Transverse colon (tissue), 4 donors: ENCODE measurements around the gene ARL15. TPM values are rescaled to one million over a fixed set of nuclear protein-coding genes. Genes with fewer than 3 reads are reported as not detected.

ENCODE experiments used
- DNase-seq: peaks from one replicate; pipeline ENCODE4 v3.0.0-alpha.2; 2019
- H3K27ac ChIP-seq, 4 donors: fragments of 200-600 bp; sonication (generic); 2 replicates each; pipeline ENCODE4 v1.5.1; 2016 to 2018; ENCODE audit warnings: inconsistent platforms in 4 of 4
- H3K27me3 ChIP-seq: fragments of 200-600 bp; sonication (generic); 2 replicates; pipeline ENCODE4 v1.5.1; 2017; ENCODE audit warnings: inconsistent platforms
- H3K36me3 ChIP-seq, 4 donors: fragments of 200-600 bp; sonication (generic); 2 replicates each; pipeline ENCODE4 v1.5.1; 2017 to 2019; ENCODE audit warnings: inconsistent platforms in 4 of 4
- H3K4me1 ChIP-seq, 4 donors: fragments of 200-600 bp; sonication (generic); 2 replicates each; pipeline ENCODE4 v1.5.1; 2017 to 2020; ENCODE audit warnings: inconsistent platforms in 4 of 4
- H3K4me3 ChIP-seq, 4 donors: fragments of 200-600 bp; sonication (generic); 1 replicate in 1 of 4; 2 replicates in 3 of 4; pipeline versions ENCODE4 v1.5.1 to v1.6.1; 2017 to 2019; ENCODE audit warnings: inconsistent platforms in 4 of 4
- H3K9me3 ChIP-seq, 2 donors: fragments of 200-600 bp; sonication (generic); 2 replicates each; pipeline ENCODE4 v1.5.1; 2017 to 2019; ENCODE audit warnings: inconsistent platforms in 2 of 2
- CTCF ChIP-seq, 5 experiments: fragments of 200-600 bp in 3 of 5; fragments of 450-650 bp in 2 of 5; sonication (generic) in 3 of 5; IDR thresholded peaks; 1 replicate in 2 of 5; 2 replicates in 3 of 5; pipeline ENCODE4 v1.5.1; 2016 to 2017; ENCODE audit warnings: antibody characterized with exemption in 5 of 5, inconsistent platforms in 3 of 5, mild to moderate bottlenecking in 2 of 5, moderate library complexity in 1 of 5
- EP300 ChIP-seq: sonication (generic); formaldehyde crosslinking; IDR thresholded peaks from one replicate; pipeline ENCODE4 v1.6.1; 2017; ENCODE audit warnings: antibody characterized with exemption, low read depth
- POLR2A ChIP-seq: fragments of 450-650 bp; IDR thresholded peaks from one replicate; pipeline ENCODE4 v1.6.1; 2016; ENCODE audit warnings: antibody characterized with exemption, mild to moderate bottlenecking, moderate library complexity
- POLR2AphosphoS5 ChIP-seq, 3 donors: sonication (generic); formaldehyde crosslinking; IDR thresholded peaks; one replicate each; pipeline ENCODE4 v1.6.1; 2016; ENCODE audit warnings: antibody characterized with exemption in 3 of 3
- WGBS, 2 donors: methylation state at CpG; one replicate each; pipeline ENCODE4 v1.1.5; 2018; ENCODE audit warnings: low coverage in 1 of 2; 5-methylcytosine and 5-hydroxymethylcytosine counted together
- in situ Hi-C, 4 donors: fragments of 200-750 bp; cut with MboI; loops; one replicate each; pipeline versions ENCODE4 v1.15.0 to v1.15.1; 2017; ENCODE audit warnings: low sequenced_read_pairs in 3 of 4, low pct_ligation_motif_present in 1 of 4, low pct_unique_long_range_greater_than_20kb in 1 of 4
- intact Hi-C: fragments of 100-400 bp; cut with DNase I; formaldehyde crosslinking; loops from one replicate; pipeline ENCODE4 v1.15.1; 2023; ENCODE audit warnings: low total_unique reads
- total RNA-seq, 4 donors: library from RNA; depleted of rRNA; stranded (reverse); fragments of >200 nt; gene quantifications; one replicate each; pipeline ENCODE4 v1.1.0, GENCODE V29; 2016

The ARL15 gene
- total RNA-seq, 4 donors from 2014 or later, result 9.0 to 57.1 (median 27.7) TPM

GRCh38 chr5:54211912-54212311, 98.5 kb downstream of the ARL15 start:
- in situ Hi-C loops (loop anchor here in 1 of 4 donors (25.0 kb wide), 1 partner anchor 750 kb away; no protein-coding TSS in a partner anchor), intact Hi-C loops (no loop called here)
- 66 to 77% methylated on average over 3 of the region's 3 CpGs for WGBS, 2 donors
- TF ChIP-seq POLR2AphosphoS5 (IDR thresholded peaks at IDR 0.05), result no peak
- TF ChIP-seq CTCF (IDR thresholded peaks at IDR 0.05), result no peak
- TF ChIP-seq POLR2A, result no peak
- TF ChIP-seq EP300, result no peak
- Histone ChIP-seq H3K36me3 (no peaks in the 10 kb centered on the region), H3K4me1 (no peaks in the 10 kb centered on the region), H3K4me3 (no peak overlapping the region), H3K27ac (no peak overlapping the region), H3K27me3 (no peaks in the 10 kb centered on the region), H3K9me3 (no peaks in the 10 kb centered on the region)
- DNase-seq, result no peak

GRCh38 chr5:54207566-54207965, 102.8 kb downstream of the ARL15 start:
- Histone ChIP-seq H3K27ac (no peak overlapping the region), H3K9me3 (no peaks in the 10 kb centered on the region), H3K4me3 (no peak overlapping the region), H3K36me3 (no peaks in the 10 kb centered on the region), H3K27me3 (no peaks in the 10 kb centered on the region), H3K4me1 (no peaks in the 10 kb centered on the region)
- in situ Hi-C loops (loop anchor here in 1 of 4 donors (25.0 kb wide), 1 partner anchor 745 kb away; no protein-coding TSS in a partner anchor), intact Hi-C loops (no loop called here)
- TF ChIP-seq CTCF (IDR thresholded peaks at IDR 0.05), result no peak
- TF ChIP-seq POLR2A, result no peak
- no peak for TF ChIP-seq EP300
- TF ChIP-seq POLR2AphosphoS5 (IDR thresholded peaks at IDR 0.05), result no peak
- DNase-seq, result no peak
- 93 to 100% methylated on average over 1 of the region's 1 CpG for WGBS, 2 donors

- intact Hi-C loops (no loop called here), in situ Hi-C loops (loop anchor here in 1 of 4 donors (25.0 kb wide), 1 partner anchor 744 kb away; no protein-coding TSS in a partner anchor)
- Histone ChIP-seq H3K4me1 (no peaks in the 10 kb centered on the region), H3K27me3 (no peaks in the 10 kb centered on the region), H3K36me3 (no peaks in the 10 kb centered on the region), H3K4me3 (no peak overlapping the region), H3K27ac (no peak overlapping the region), H3K9me3 (no peaks in the 10 kb centered on the region)
- TF ChIP-seq POLR2A, result no peak
- TF ChIP-seq EP300, result no peak
- TF ChIP-seq CTCF (IDR thresholded peaks at IDR 0.05), result no peak
- TF ChIP-seq POLR2AphosphoS5 (IDR thresholded peaks at IDR 0.05), result no peak
- no peak for DNase-seq
- WGBS, 2 donors, result 83 to 88% methylated on average over 5 to 7 of the region's 7 CpGs
These were observed 103.7 kb downstream of the ARL15 start for GRCh38 chr5:54206580-54207229.

GRCh38 chr5:54205918-54206317, 104.5 kb downstream of the ARL15 start:
- no peaks in the 10 kb centered on the region for H3K27me3 ChIP-seq
- H3K36me3 ChIP-seq, result no peaks in the 10 kb centered on the region
- no peak for DNase-seq
- H3K4me1 ChIP-seq, result no peaks in the 10 kb centered on the region
- intact Hi-C loops (no loop called here), in situ Hi-C loops (loop anchor here in 1 of 4 donors (25.0 kb wide), 1 partner anchor 744 kb away; no protein-coding TSS in a partner anchor)
- WGBS, 2 donors, result 87 to 100% methylated on average over 1 of the region's 1 CpG
- H3K9me3 ChIP-seq, result no peaks in the 10 kb centered on the region
- H3K27ac ChIP-seq, result no peak overlapping the region
- H3K4me3 ChIP-seq, result no peak overlapping the region
- no peak for TF ChIP-seq POLR2AphosphoS5 (IDR thresholded peaks at IDR 0.05)
- TF ChIP-seq POLR2A, result no peak
- TF ChIP-seq CTCF (IDR thresholded peaks at IDR 0.05), result no peak
- no peak for TF ChIP-seq EP300
